Mesendoderm (in vitro differentiated cells): ENCODE results near the gene SLC22A7.

ENCODE experiments used
- DNase-seq: peaks from one replicate; pipeline ENCODE4 v3.0.0; 2013
- H2AK5ac ChIP-seq: 2 replicates; pipeline ENCODE4 v1.6.1; 2013; ENCODE audit warnings: low read length, inconsistent platforms
- H2BK120ac ChIP-seq: 2 replicates; pipeline ENCODE4 v1.6.1; 2013; ENCODE audit warnings: low read depth, mild to moderate bottlenecking, low read length, moderate library complexity, mixed read lengths
- H2BK15ac ChIP-seq: replicated peaks from 2 replicates; pipeline ENCODE4 v1.6.1; 2013; ENCODE audit warnings: low read depth, mild to moderate bottlenecking, moderate library complexity
- H2BK5ac ChIP-seq: 2 replicates; pipeline ENCODE4 v1.6.1; 2013; ENCODE audit warnings: low read length, inconsistent platforms
- H3K18ac ChIP-seq: 2 replicates; pipeline ENCODE4 v1.6.1; 2013; ENCODE audit warnings: mild to moderate bottlenecking, low read length, mixed read lengths
- H3K23ac ChIP-seq: one replicate; pipeline ENCODE4 v1.6.1; 2013; ENCODE audit warnings: low read length
- H3K27ac ChIP-seq: 2 replicates; pipeline ENCODE4 v1.5.1; 2013; ENCODE audit warnings: low read depth, mild to moderate bottlenecking, inconsistent platforms, low read length, moderate library complexity
- H3K27me3 ChIP-seq: 2 replicates; pipeline ENCODE4 v1.6.1; 2013; ENCODE audit warnings: low read length, control low read depth, mild to moderate bottlenecking, inconsistent platforms; ENCODE audit not compliant: insufficient read depth, poor library complexity
- H3K36me3 ChIP-seq: 2 replicates; pipeline ENCODE4 v1.6.1; 2013; ENCODE audit warnings: low read length, inconsistent platforms; ENCODE audit not compliant: control insufficient read depth, insufficient read depth
- H3K4ac ChIP-seq: one replicate; pipeline ENCODE4 v1.6.1; 2013; ENCODE audit warnings: low read depth, mild to moderate bottlenecking, low read length, moderate library complexity
- H3K4me1 ChIP-seq: 2 replicates; pipeline ENCODE4 v1.6.1; 2013; ENCODE audit warnings: low read depth, low read length, inconsistent platforms; ENCODE audit not compliant: control insufficient read depth
- H3K4me2 ChIP-seq: 2 replicates; pipeline ENCODE4 v1.6.1; 2013; ENCODE audit warnings: low read length
- H3K4me3 ChIP-seq: 2 replicates; pipeline ENCODE4 v1.5.1; 2013; ENCODE audit warnings: mild to moderate bottlenecking, low read length
- H3K56ac ChIP-seq: one replicate; pipeline ENCODE4 v1.6.1; 2013; ENCODE audit warnings: low read length
- H3K79me1 ChIP-seq: 2 replicates; pipeline ENCODE4 v1.6.1; 2013; ENCODE audit warnings: low read length, inconsistent platforms
- H3K79me2 ChIP-seq: 2 replicates; pipeline ENCODE4 v1.6.1; 2013; ENCODE audit warnings: mild to moderate bottlenecking, low read length; ENCODE audit not compliant: control insufficient read depth, insufficient read depth
- H3K9ac ChIP-seq: 2 replicates; pipeline ENCODE4 v1.6.1; 2013; ENCODE audit warnings: low read length, inconsistent platforms
- H4K5ac ChIP-seq: one replicate; pipeline ENCODE4 v1.6.1; 2013; ENCODE audit warnings: low read length
- H4K8ac ChIP-seq: one replicate; pipeline ENCODE4 v1.6.1; 2013; ENCODE audit warnings: low read depth, mild to moderate bottlenecking, control low read depth, low read length, moderate library complexity
- WGBS: extraction: QIAGEN DNeasy Blood & Tissue Kit; methylation state at CpG from one replicate; pipeline ENCODE4 v1.1.7; 2013; ENCODE audit warnings: low lambda C conversion rate, missing lambda C conversion rate; ENCODE audit not compliant: insufficient coverage; ENCODE audit errors: extremely low coverage; 5-methylcytosine and 5-hydroxymethylcytosine counted together

The SLC22A7 gene

DNA sequence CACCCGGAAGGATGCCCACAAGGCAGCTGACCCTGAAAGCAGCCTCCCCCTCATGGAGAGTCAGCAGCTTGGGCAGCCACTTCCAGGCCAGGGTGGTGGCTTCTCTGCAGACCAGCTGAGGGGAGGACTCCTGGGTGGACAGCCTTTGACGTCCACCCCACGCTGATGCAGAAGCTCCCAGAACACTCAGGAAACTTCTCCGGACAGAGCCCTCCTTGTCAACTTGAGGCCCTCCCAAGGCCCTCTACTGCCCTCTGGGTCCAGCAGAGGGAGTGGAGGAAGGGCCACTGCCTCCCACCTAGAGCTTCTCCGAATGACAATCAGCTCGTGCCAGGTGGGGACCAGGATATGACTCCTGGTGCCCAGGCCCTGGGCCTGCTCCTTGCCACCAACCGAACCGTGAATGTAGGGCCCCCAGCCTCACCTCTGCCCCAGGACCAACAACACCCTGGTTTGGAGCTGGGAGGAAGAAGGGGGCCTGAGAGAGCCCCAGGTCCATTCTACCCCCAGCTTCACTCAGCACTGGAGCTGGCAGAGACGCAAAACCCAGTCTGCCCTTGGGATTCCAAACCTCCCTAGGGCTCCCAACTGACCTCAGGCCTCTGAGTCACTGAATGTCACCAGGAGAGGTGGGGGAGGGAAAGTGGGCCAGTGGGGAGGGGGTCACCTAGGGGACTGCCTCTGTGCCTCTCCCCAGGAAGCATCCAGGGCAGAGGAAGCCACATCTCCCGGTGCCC is 10.9 kb upstream of the SLC22A7 start:
- no peak overlapping the region for H4K5ac ChIP-seq
- no peak overlapping the region for H3K56ac ChIP-seq
- H3K36me3 ChIP-seq = no peaks in the 10 kb centered on the region
- no peak overlapping the region for H3K23ac ChIP-seq
- H3K79me2 ChIP-seq = no peaks in the 10 kb centered on the region
- H3K79me1 ChIP-seq = no peaks in the 10 kb centered on the region
- no peak overlapping the region for H3K18ac ChIP-seq
- H3K4me2 ChIP-seq = no peak overlapping the region
- H2BK5ac ChIP-seq = no peak overlapping the region
- H2BK120ac ChIP-seq = no peak overlapping the region
- no peak overlapping the region for H3K4ac ChIP-seq
- H4K8ac ChIP-seq = no peak overlapping the region
- no peak overlapping the region for H2AK5ac ChIP-seq
- H3K27me3 ChIP-seq = peaks cover 2% of the 10 kb centered on the region
- no peak overlapping the region for H3K4me3 ChIP-seq
- no CpG with 5 or more reads among the region's 10 CpGs for WGBS
- H3K9ac ChIP-seq = no peak overlapping the region
- DNase-seq = peak; percentile 63
- no peak overlapping the region for H3K27ac ChIP-seq
- no peaks in the 10 kb centered on the region for H3K4me1 ChIP-seq
- no peak overlapping the region for H2BK15ac ChIP-seq

DNA sequence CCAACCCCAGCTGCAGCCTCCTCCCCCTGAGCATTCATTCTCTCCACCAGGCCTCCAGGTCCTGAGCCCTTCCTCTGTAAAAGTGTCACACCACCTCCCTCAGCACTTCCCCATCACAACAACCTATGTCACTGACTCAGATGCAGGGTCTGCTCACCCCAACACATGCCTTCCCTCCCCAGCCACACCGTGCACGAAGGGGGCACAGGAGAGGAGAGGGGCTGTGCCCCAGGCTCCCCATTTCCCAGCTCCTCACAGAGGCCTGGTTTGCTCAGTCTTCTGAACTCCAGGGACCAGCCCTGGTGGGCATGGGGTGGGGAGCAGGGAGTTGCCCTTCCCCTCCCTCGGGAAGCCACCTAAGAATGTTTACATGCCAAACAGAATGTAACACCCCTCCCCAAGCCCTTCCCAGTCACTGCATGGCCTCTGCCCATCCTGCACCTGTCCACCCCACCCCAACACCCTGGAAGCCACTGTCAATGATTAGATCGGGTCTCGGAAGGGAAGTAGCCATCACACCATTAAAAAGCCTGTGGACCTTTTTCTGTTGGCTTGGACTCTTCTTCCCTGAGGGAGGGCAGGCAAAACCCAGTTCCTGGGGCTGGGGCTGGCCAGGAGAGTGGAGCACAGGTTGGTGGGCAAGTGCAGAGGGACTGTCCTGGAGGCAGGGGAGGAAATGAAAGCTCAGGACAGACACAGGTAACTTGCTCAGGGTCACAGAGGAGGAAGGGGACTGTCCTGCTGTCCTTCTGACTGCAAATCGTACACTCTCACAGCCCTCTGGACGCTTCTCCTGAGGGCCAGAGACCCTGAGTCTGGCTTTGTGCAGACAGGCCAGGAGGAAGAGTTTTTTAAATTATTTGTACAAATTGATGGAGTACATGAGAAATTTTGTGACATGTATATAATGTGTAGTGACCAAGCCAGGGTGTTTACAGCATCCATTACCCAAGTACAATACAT is 10.1 kb upstream of the SLC22A7 start:
- no peak overlapping the region for H3K4me3 ChIP-seq
- H3K79me2 ChIP-seq = no peaks in the 10 kb centered on the region
- DNase-seq = no peak
- no peak overlapping the region for H4K5ac ChIP-seq
- H2BK15ac ChIP-seq = no peak overlapping the region
- no peak overlapping the region for H4K8ac ChIP-seq
- no peak overlapping the region for H3K27ac ChIP-seq
- H3K56ac ChIP-seq = no peak overlapping the region
- no peak overlapping the region for H3K18ac ChIP-seq
- H3K4me2 ChIP-seq = no peak overlapping the region
- H2BK120ac ChIP-seq = no peak overlapping the region
- H3K23ac ChIP-seq = no peak overlapping the region
- H3K9ac ChIP-seq = no peak overlapping the region
- no peaks in the 10 kb centered on the region for H3K4me1 ChIP-seq
- no peak overlapping the region for H3K4ac ChIP-seq
- WGBS = no CpG with 5 or more reads among the region's 7 CpGs
- H2BK5ac ChIP-seq = no peak overlapping the region
- no peak overlapping the region for H2AK5ac ChIP-seq
- no peaks in the 10 kb centered on the region for H3K36me3 ChIP-seq
- H3K27me3 ChIP-seq = peaks cover 2% of the 10 kb centered on the region
- no peaks in the 10 kb centered on the region for H3K79me1 ChIP-seq

DNA sequence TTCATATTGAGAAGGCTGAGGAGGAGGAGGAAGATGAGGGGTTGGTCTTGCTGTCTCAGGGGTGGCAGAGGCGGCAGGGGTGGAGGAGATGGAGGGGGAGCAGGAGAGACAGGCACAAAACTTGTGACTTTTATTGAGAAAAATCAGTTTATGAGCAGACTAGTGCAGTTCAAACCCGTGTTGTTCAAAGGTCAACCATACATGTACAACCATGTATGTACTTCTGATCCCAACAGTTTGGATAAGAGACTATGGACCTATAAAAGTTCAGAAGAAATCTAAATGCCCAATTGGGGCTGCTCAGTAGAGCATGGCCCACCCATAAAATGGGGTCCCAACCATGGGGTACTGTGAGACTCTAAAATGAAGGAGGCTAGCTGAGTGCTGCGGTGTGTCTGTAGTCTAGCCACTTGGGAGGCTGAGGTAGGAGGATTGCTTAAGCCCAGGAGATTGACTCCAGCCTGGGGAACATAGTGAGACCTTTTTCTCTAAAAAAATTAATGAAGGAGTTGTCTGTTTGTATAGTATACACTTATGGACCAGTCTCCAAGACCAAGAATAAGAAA is 7.6 kb upstream of the SLC22A7 start:
- Histone ChIP-seq H3K56ac (no peak overlapping the region), H3K4me2 (no peak overlapping the region), H3K4me3 (no peak overlapping the region), H2BK15ac (no peak overlapping the region), H4K5ac (no peak overlapping the region), H3K27ac (no peak overlapping the region), H2BK120ac (no peak overlapping the region), H3K4ac (no peak overlapping the region), H3K27me3 (no peaks in the 10 kb centered on the region), H3K23ac (no peak overlapping the region), H3K4me1 (no peaks in the 10 kb centered on the region), H3K18ac (no peak overlapping the region), H3K79me2 (no peaks in the 10 kb centered on the region), H3K9ac (no peak overlapping the region), H2BK5ac (no peak overlapping the region), H3K36me3 (no peaks in the 10 kb centered on the region), H2AK5ac (no peak overlapping the region), H4K8ac (no peak overlapping the region), H3K79me1 (no peaks in the 10 kb centered on the region)
- no CpG with 5 or more reads among the region's 3 CpGs for WGBS
- no peak for DNase-seq

DNA sequence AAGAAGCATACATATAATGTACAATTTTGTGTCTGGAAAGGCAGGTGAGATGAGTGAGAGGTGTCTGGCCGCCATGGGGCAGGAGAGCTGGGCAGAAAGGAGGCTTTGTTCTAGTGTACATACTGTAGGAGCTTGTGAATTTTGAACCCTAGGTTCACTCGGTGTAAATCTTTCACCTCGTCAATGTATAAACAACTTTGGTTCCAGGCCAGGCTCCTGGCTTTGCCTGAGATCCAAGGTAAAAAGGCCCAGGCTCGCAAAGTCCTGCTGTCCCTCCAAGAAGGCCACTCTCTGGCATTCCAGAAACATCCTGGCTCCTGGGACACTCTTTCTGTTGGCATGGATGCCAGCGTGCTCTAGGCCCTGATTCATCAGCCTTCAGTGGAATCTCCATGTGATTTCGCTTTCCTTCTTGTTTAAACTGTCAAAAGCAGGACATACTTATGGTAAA is 7.1 kb upstream of the SLC22A7 start:
- Histone ChIP-seq H3K4me3 (no peak overlapping the region), H2AK5ac (no peak overlapping the region), H3K23ac (no peak overlapping the region), H3K4me1 (no peaks in the 10 kb centered on the region), H3K36me3 (no peaks in the 10 kb centered on the region), H2BK15ac (no peak overlapping the region), H3K79me1 (no peaks in the 10 kb centered on the region), H3K9ac (no peak overlapping the region), H2BK5ac (no peak overlapping the region), H3K79me2 (no peaks in the 10 kb centered on the region), H3K4me2 (no peak overlapping the region), H4K5ac (no peak overlapping the region), H3K18ac (no peak overlapping the region), H3K27ac (no peak overlapping the region), H3K27me3 (no peaks in the 10 kb centered on the region), H2BK120ac (no peak overlapping the region), H4K8ac (no peak overlapping the region), H3K4ac (no peak overlapping the region), H3K56ac (no peak overlapping the region)
- no peak for DNase-seq
- WGBS = no CpG with 5 or more reads among the region's 6 CpGs

DNA sequence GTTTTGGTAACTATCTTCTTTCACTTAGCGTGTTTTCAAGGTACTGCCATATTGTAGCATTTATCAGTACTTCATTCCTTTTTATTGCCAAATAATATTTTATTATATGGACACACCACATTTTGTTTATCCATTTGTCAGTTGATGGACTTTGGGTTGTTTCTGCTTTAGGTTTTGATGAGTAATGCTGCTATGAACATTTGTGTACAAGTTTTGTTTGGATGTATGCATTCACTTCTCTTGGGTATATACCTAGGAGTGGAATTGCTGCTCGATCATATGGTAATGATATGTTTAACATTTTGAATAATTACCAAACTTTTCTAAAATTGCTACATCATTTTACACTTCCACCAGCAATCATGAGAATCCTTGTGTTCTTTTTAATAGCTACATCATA is 6.4 kb upstream of the SLC22A7 start:
- Histone ChIP-seq H2BK5ac (no peak overlapping the region), H2AK5ac (no peak overlapping the region), H3K36me3 (no peaks in the 10 kb centered on the region), H3K27ac (no peak overlapping the region), H3K4me2 (no peak overlapping the region), H2BK120ac (no peak overlapping the region), H3K9ac (no peak overlapping the region), H4K5ac (no peak overlapping the region), H4K8ac (no peak overlapping the region), H2BK15ac (no peak overlapping the region), H3K56ac (no peak overlapping the region), H3K4me1 (no peaks in the 10 kb centered on the region), H3K79me1 (no peaks in the 10 kb centered on the region), H3K18ac (no peak overlapping the region), H3K4me3 (no peak overlapping the region), H3K23ac (no peak overlapping the region), H3K27me3 (no peaks in the 10 kb centered on the region), H3K79me2 (no peaks in the 10 kb centered on the region), H3K4ac (no peak overlapping the region)
- no CpG with 5 or more reads among the region's 2 CpGs for WGBS
- no peak for DNase-seq
